AG10803 (cell line): ENCODE results near the gene UVRAG.

Experiments
- DNase-seq: peaks from one replicate; pipeline ENCODE4 v3.0.0; 2010; ENCODE audit warnings: low read depth
- H3K4me3 ChIP-seq: 2 replicates; pipeline ENCODE4 v1.5.1; 2011; ENCODE audit warnings: mild to moderate bottlenecking, low read length, control low read depth
- TF ChIP-seq, protein P1 (sequence below): conservative IDR thresholded peaks from 2 replicates; pipeline ENCODE4 v1.5.1; 2011; ENCODE audit warnings: mild to moderate bottlenecking, low read length, control low read depth, inconsistent platforms

Gene UVRAG

DNA sequence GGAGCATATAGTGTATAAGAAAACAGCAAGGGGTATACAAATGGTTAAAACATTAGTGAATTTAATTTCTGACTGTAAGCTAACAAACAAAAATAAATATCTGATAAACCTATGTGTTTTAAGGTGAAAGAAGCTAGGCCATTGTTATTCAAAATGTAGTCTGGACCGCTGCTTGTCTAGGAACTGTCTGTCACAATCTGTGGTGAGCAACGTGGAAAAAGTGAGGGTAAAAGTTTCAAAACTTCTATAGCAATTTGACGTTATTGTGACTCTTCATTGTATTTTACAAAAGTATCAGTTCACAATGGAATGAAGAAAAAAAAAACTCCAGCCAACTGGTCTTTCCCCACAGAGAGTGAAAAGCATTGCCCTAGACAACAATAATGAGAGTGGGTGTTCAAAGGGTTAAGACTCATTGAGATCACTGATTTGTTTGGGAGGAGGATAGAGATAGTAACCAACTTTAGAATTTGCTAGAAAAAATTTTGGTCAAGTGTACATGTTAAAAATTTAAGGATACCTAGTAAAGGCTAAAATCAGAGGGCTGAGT lies 79.1 kb downstream of the UVRAG start:
- H3K4me3 ChIP-seq, result no peak overlapping the region
- TF ChIP-seq, protein P1, sequence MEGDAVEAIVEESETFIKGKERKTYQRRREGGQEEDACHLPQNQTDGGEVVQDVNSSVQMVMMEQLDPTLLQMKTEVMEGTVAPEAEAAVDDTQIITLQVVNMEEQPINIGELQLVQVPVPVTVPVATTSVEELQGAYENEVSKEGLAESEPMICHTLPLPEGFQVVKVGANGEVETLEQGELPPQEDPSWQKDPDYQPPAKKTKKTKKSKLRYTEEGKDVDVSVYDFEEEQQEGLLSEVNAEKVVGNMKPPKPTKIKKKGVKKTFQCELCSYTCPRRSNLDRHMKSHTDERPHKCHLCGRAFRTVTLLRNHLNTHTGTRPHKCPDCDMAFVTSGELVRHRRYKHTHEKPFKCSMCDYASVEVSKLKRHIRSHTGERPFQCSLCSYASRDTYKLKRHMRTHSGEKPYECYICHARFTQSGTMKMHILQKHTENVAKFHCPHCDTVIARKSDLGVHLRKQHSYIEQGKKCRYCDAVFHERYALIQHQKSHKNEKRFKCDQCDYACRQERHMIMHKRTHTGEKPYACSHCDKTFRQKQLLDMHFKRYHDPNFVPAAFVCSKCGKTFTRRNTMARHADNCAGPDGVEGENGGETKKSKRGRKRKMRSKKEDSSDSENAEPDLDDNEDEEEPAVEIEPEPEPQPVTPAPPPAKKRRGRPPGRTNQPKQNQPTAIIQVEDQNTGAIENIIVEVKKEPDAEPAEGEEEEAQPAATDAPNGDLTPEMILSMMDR, result no peak

DNA sequence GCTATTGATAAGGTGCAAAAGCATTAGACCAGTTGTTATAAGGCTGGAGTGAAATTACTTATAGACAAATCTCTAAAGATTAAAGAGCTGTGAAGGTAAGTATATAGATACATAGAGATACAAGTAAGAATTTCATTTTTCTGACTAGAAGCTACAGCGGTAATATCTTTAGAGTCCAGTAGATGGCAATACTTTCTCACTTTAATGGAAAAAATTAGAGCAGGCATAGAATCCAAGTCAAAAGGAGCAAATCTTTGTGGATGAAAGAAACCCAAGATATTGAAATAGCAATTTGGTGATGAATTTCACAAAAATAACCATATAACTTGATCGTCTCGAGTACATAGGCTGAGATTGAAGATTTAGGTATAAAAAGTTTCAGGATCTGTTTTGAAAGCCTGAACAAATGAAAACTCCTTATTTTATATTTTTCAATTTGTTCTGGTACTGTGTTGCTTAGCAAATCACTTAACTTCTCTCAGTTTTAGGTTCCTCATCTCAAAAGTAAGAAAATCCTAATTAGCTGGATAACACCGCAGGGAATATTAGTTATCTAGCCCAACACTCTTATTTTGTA lies 81.9 kb downstream of the UVRAG start:
- no peak overlapping the region for H3K4me3 ChIP-seq
- peak; percentile 56 for DNase-seq
- TF ChIP-seq, protein P1, result peak; percentile 74

More for the DNA sequence above, 79.1 kb downstream of the UVRAG start:
- DNase-seq, result no peak

DNA sequence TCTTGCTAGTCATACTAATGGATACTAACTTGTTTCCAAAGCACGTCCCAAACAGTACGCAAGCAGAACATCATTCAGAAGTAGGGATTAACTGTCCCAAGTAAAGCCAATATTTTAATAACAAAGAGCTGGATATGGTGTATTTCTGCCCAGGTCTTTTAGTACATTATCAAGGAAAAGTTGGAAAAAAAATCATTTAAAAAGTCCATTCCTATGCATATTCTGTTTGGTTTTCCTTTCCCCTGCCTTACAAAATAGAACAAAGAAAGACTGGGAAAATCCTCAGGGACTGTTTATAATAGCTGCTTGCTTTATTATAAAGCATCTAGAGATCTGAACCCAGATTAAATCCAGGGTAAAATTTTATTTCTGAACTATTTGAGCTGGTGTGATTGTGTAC lies 83.9 kb downstream of the UVRAG start:
- DNase-seq, result no peak
- TF ChIP-seq, protein P1, result no peak
- H3K4me3 ChIP-seq, result no peak overlapping the region

DNA sequence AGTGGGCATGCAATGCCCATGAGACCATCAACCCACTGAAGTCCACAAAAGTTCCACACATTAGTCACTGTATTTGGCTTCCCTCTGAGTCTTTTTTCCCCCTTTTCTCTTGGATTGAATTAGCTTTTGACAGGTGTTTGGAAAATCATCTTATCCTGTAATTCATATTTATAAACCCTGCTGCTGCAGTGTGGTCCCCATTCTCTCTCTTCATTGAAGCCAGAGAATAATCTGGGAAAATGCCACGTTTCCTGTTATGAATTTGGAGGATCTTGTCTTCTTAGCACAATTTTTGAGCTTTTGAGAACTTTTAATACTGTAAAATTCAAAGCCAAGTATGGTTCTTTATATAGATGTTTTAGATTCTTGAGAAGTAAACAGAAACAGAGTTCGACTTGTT lies 84.8 kb downstream of the UVRAG start:
- no peak for DNase-seq

DNA sequence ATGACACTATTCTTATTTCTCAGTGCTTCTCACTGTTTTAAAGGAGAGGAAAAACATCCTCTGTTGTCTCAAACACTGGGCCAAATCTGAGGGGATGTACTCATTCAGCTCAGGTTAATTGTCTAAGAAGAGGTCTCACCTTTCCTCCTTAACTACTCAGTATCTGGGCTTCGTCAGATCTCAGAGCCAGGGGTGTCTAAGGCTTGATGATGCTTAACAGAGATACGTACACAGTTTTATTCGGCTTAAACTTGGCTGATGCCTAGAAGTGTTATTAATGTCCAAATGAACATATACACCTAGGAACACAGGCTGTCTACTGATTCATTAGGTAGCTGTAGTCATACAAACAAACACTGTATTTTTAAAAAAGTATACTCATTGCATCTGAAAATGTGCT lies 85.8 kb downstream of the UVRAG start:
- TF ChIP-seq, protein P1, result no peak
- H3K4me3 ChIP-seq, result no peak overlapping the region
- DNase-seq, result no peak

More for the DNA sequence above, 84.8 kb downstream of the UVRAG start:
- H3K4me3 ChIP-seq, result no peak overlapping the region
- TF ChIP-seq, protein P1, result no peak

DNA sequence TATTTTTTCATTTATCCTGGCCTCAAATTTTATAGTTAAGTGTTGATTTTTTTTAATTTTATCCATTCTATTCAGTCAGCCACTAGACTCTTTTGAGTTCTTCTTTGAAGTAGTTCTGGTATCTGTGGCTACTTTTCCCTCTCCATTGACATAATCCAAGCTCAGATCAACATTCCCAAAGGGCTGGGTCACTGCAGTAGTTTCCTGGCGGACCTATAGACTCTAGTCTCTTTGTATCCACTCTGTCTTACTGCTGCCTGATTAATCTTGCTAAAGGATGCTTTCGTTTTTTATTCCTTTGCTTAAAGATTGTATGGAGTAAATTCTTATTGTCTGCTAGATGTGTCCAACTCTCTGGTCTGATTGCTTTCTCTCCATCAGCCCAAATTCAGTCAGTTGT lies 87.6 kb downstream of the UVRAG start:
- TF ChIP-seq, protein P1, result no peak
- no peak for DNase-seq
- no peak overlapping the region for H3K4me3 ChIP-seq

DNA sequence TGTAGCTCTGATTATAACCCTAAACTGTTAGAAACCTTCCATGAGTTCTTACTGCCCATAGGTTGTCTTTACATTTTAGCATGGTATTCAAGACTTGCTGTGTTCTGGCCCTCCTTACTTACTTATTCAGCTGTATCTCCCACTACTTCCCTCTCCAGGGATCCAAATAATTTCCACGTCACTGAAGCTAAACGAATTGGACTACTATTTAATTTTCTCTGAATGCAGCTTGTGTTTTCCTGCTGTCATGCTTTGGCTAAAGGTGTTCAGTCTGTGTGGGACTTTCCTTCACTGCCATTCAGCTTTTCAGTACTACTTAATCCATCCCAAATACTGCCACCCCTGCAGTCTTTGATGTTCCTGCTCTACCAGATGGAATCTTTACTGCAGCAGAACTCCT lies 88.3 kb downstream of the UVRAG start:
- no peak for DNase-seq
- no peak overlapping the region for H3K4me3 ChIP-seq
- TF ChIP-seq, protein P1, result no peak
